H1 (cell line): ENCODE data around the gene POLR2H. TPM values are rescaled to one million over a fixed set of nuclear protein-coding genes. Genes with fewer than 3 reads are reported as not detected.

Source experiments
- CTCF ChIA-PET: fragments of 300-600 bp; sonication (Branson Sonifier 250); formaldehyde crosslinking; loops from one replicate; lab custom pipeline; 2021; ENCODE audit not compliant: partially characterized antibody; lab: Charles Lee
- POLR2A ChIA-PET: fragments of 300-600 bp; sonication (Branson Sonifier 250); formaldehyde crosslinking; loops from one replicate; lab custom pipeline; 2021; ENCODE audit warnings: inconsistent platforms; ENCODE audit not compliant: partially characterized antibody; lab: Charles Lee
- DNase-seq, 2 experiments: peaks; one replicate each; pipeline versions ENCODE4 v3.0.0 to v3.0.0-alpha.2; 2010 to 2022; ENCODE audit warnings: low spot score in 2 of 2, low read depth in 1 of 2, mixed read lengths in 1 of 2
- FAIRE-seq: peaks from 2 replicates; lab custom pipeline; 2011; peaks lifted over from hg19 to GRCh38; lab: Jason Lieb, UNC
- H2AFZ ChIP-seq: 2 replicates; pipeline ENCODE4 v1.8.1; 2012; ENCODE audit warnings: low read length, inconsistent platforms
- H2AK5ac ChIP-seq: 2 replicates; pipeline ENCODE4 v1.6.1; 2013; ENCODE audit warnings: low read depth, low read length
- H2BK120ac ChIP-seq: replicated peaks from 2 replicates; pipeline ENCODE3; 2013; ENCODE audit warnings: low read depth, low read length, inconsistent platforms
- H2BK12ac ChIP-seq: 2 replicates; pipeline ENCODE4 v1.6.1; 2013; ENCODE audit warnings: low read depth, low read length
- H2BK15ac ChIP-seq: 2 replicates; pipeline ENCODE4 v1.6.1; 2013; ENCODE audit warnings: low read length
- H2BK20ac ChIP-seq: 2 replicates; pipeline ENCODE4 v1.6.1; 2013; ENCODE audit warnings: low read length
- H2BK5ac ChIP-seq: 2 replicates; pipeline ENCODE4 v1.6.1; 2013; ENCODE audit warnings: low read depth, low read length
- H3K14ac ChIP-seq: 2 replicates; pipeline ENCODE4 v1.6.1; 2013; ENCODE audit warnings: inconsistent platforms; ENCODE audit not compliant: insufficient read length
- H3K18ac ChIP-seq: 2 replicates; pipeline ENCODE4 v1.6.1; 2013; ENCODE audit warnings: low read length; ENCODE audit errors: extremely low read depth
- H3K23ac ChIP-seq: 2 replicates; pipeline ENCODE4 v1.6.1; 2013; ENCODE audit warnings: inconsistent platforms; ENCODE audit not compliant: insufficient read length
- H3K23me2 ChIP-seq: 2 replicates; pipeline ENCODE4 v1.6.1; 2013; ENCODE audit warnings: low read depth, low read length
- H3K27ac ChIP-seq: 2 replicates; pipeline ENCODE4 v1.6.1; 2011; ENCODE audit warnings: low read depth, low read length, inconsistent platforms
- H3K27me3 ChIP-seq, 4 experiments: replicated peaks in 1 of 4; 1 replicate in 1 of 4; 2 replicates in 3 of 4; pipeline versions ENCODE4 v1.6.1 to v1.8.1; 2011 to 2013; ENCODE audit warnings: low read length in 3 of 4, mild to moderate bottlenecking in 3 of 4, inconsistent platforms in 2 of 4, mixed read lengths in 2 of 4, moderate library complexity in 1 of 4; ENCODE audit not compliant: control insufficient read depth in 3 of 4, insufficient read depth in 3 of 4; ENCODE audit errors: extremely low read depth in 1 of 4
- H3K36me3 ChIP-seq, 4 experiments: 2 replicates each; pipeline versions ENCODE4 v1.6.1 to v1.8.1; 2011 to 2013; ENCODE audit warnings: mild to moderate bottlenecking in 4 of 4, low read length in 3 of 4, moderate library complexity in 2 of 4, control low read depth in 1 of 4, inconsistent platforms in 1 of 4; ENCODE audit not compliant: insufficient read depth in 4 of 4, control insufficient read depth in 2 of 4
- H3K4ac ChIP-seq: replicated peaks from 2 replicates; pipeline ENCODE3; 2013; ENCODE audit warnings: low read length, low read depth, mixed read lengths, inconsistent platforms; ENCODE audit not compliant: insufficient read length
- H3K4me1 ChIP-seq, 4 experiments: replicated peaks in 1 of 4; 1 replicate in 1 of 4; 2 replicates in 3 of 4; pipeline versions ENCODE4 v1.6.1 to v1.8.1; 2011 to 2013; ENCODE audit warnings: low read length in 3 of 4, inconsistent platforms in 2 of 4, mixed read lengths in 1 of 4; ENCODE audit not compliant: insufficient read depth in 4 of 4, control insufficient read depth in 3 of 4
- H3K4me2 ChIP-seq, 2 experiments: 2 replicates each; pipeline versions ENCODE4 v1.6.1 to v1.8.1; 2011 to 2013; ENCODE audit warnings: low read depth in 2 of 2, low read length in 2 of 2, control low read depth in 1 of 2, inconsistent platforms in 1 of 2, mild to moderate bottlenecking in 1 of 2; ENCODE audit not compliant: insufficient read depth in 1 of 2
- H3K4me3 ChIP-seq, 4 experiments: fragments of 200-600, 300-600 bp in 1 of 4; sonication (generic), shearing (Covaris generic), sonication (Bioruptor Twin) in 1 of 4; 2 replicates each; pipeline versions ENCODE4 v1.5.1 to v1.8.1; 2011 to 2016; ENCODE audit warnings: low read length in 4 of 4, low read depth in 3 of 4, control low read depth in 2 of 4, inconsistent platforms in 2 of 4, mild to moderate bottlenecking in 2 of 4, mixed read lengths in 1 of 4, moderate library complexity in 1 of 4; ENCODE audit not compliant: insufficient read depth in 2 of 4; ENCODE audit errors: extremely low read depth in 1 of 4
- H3K56ac ChIP-seq: replicated peaks from 2 replicates; pipeline ENCODE3; 2013; ENCODE audit warnings: low read depth, mild to moderate bottlenecking, mixed read lengths, low read length, inconsistent platforms; ENCODE audit not compliant: insufficient read length
- H3K79me1 ChIP-seq: 2 replicates; pipeline ENCODE4 v1.6.1; 2013; ENCODE audit warnings: low read depth, low read length, control low read depth
- H3K79me2 ChIP-seq, 2 experiments: 2 replicates each; pipeline versions ENCODE4 v1.6.1 to v1.8.1; 2012 to 2013; ENCODE audit warnings: low read length in 2 of 2, mild to moderate bottlenecking in 2 of 2, inconsistent platforms in 1 of 2; ENCODE audit not compliant: insufficient read depth in 2 of 2, control insufficient read depth in 1 of 2
- H3K9ac ChIP-seq, 4 experiments: replicated peaks in 1 of 4; 1 replicate in 1 of 4; 2 replicates in 3 of 4; pipeline versions ENCODE4 v1.6.1 to v1.8.1; 2011 to 2013; ENCODE audit warnings: low read depth in 3 of 4, low read length in 3 of 4, control low read depth in 2 of 4, mild to moderate bottlenecking in 2 of 4, moderate library complexity in 2 of 4, inconsistent platforms in 1 of 4; ENCODE audit errors: extremely low read depth in 1 of 4
- H3K9me3 ChIP-seq, 2 experiments: 2 replicates each; pipeline versions ENCODE4 v1.6.1 to v1.8.1; 2012 to 2013; ENCODE audit warnings: mild to moderate bottlenecking in 2 of 2, moderate library complexity in 2 of 2, control low read depth in 1 of 2, inconsistent platforms in 1 of 2, low read depth in 1 of 2, low read length in 1 of 2, mixed read lengths in 1 of 2; ENCODE audit not compliant: insufficient read depth in 2 of 2
- H4K20me1 ChIP-seq, 2 experiments: replicated peaks in 1 of 2; 2 replicates each; pipeline versions ENCODE3 to v1.8.1; 2011 to 2013; ENCODE audit warnings: inconsistent platforms in 2 of 2, low read length in 2 of 2, mild to moderate bottlenecking in 1 of 2; ENCODE audit not compliant: insufficient read depth in 2 of 2, control insufficient read depth in 1 of 2
- H4K5ac ChIP-seq: 2 replicates; pipeline ENCODE4 v1.6.1; 2013; ENCODE audit warnings: low read length, low read depth, mixed read lengths, inconsistent platforms; ENCODE audit not compliant: insufficient read length
- H4K8ac ChIP-seq: 2 replicates; pipeline ENCODE4 v1.8.0; 2013; ENCODE audit warnings: mild to moderate bottlenecking, moderate library complexity, low read length, inconsistent platforms; ENCODE audit not compliant: insufficient read depth; ENCODE audit errors: extremely low read depth
- H4K91ac ChIP-seq: replicated peaks from 2 replicates; pipeline ENCODE3; 2013; ENCODE audit warnings: low read length, mixed read lengths, inconsistent platforms; ENCODE audit not compliant: insufficient read length
- BCL11A ChIP-seq, 2 experiments: IDR thresholded peaks; one replicate each; pipeline ENCODE4 v1.6.1; 2011; ENCODE audit warnings: low read depth in 2 of 2, low read length in 2 of 2, mild to moderate bottlenecking in 2 of 2
- CTBP2 ChIP-seq: IDR thresholded peaks from 2 replicates; pipeline ENCODE4 v1.7.0; 2011; ENCODE audit warnings: borderline replicate concordance, mild to moderate bottlenecking, moderate library complexity, mixed read lengths, low read length; ENCODE audit not compliant: insufficient read depth, insufficient read length
- FOSL1 ChIP-seq: IDR thresholded peaks from 2 replicates; pipeline ENCODE4 v1.6.1; 2011; ENCODE audit warnings: mild to moderate bottlenecking, low read depth, low read length, moderate library complexity; ENCODE audit not compliant: insufficient read depth
- HDAC6 ChIP-seq: IDR thresholded peaks from one replicate; pipeline ENCODE4 v1.7.1; 2012; ENCODE audit warnings: low read depth, mild to moderate bottlenecking, inconsistent platforms, low read length, moderate library complexity
- NANOG ChIP-seq: IDR thresholded peaks from 2 replicates; pipeline ENCODE4 v1.6.1; 2011; ENCODE audit warnings: low read length, low read depth, mild to moderate bottlenecking, inconsistent platforms; ENCODE audit not compliant: insufficient read depth, poor library complexity, severe bottlenecking
- RAD21 ChIP-seq, 2 experiments: IDR thresholded peaks in 1 of 2; conservative IDR thresholded peaks in 1 of 2; 2 replicates each; pipeline ENCODE4 v1.6.1; 2011; ENCODE audit warnings: low read depth in 2 of 2, low read length in 2 of 2, improper control_type of control experiment in 1 of 2, inconsistent platforms in 1 of 2, mild to moderate bottlenecking in 1 of 2, moderate library complexity in 1 of 2
- RFX5 ChIP-seq: IDR thresholded peaks from 2 replicates; pipeline ENCODE4 v1.6.1; 2011; ENCODE audit warnings: low read depth, low read length, improper control_type of control experiment, borderline replicate concordance
- RNF2 ChIP-seq: fragments of 200-900, 300-1000 bp; sonication (generic); IDR thresholded peaks from 2 replicates; pipeline ENCODE4 v1.7.1; 2016; ENCODE audit warnings: borderline replicate concordance, low read depth, mild to moderate bottlenecking, antibody characterized with exemption, low read length; ENCODE audit not compliant: poor library complexity, severe bottlenecking; ENCODE audit errors: missing control alignments
- SRF ChIP-seq: IDR thresholded peaks from 2 replicates; pipeline ENCODE4 v1.6.1; 2011; ENCODE audit warnings: mild to moderate bottlenecking, low read depth, low read length, moderate library complexity
- TAF7 ChIP-seq: optimal IDR thresholded peaks from 2 replicates; pipeline ENCODE3; 2011; ENCODE audit warnings: low read depth, mild to moderate bottlenecking, inconsistent platforms, low read length, moderate library complexity, borderline replicate concordance
- TCF12 ChIP-seq: IDR thresholded peaks from 2 replicates; pipeline ENCODE4 v1.6.1; 2011; ENCODE audit warnings: low read depth, mild to moderate bottlenecking, low read length
- TEAD4 ChIP-seq: IDR thresholded peaks from 2 replicates; pipeline ENCODE4 v1.6.1; 2012; ENCODE audit warnings: low read depth, low read length, inconsistent platforms, mixed read lengths
- whole genome bisulfite sequencing, 2 experiments: shearing (Covaris generic) in 1 of 2; methylation state at CpG; one replicate each; pipeline versions ENCODE4 v1.1.6 to v1.1.7; 2013 to 2015; ENCODE audit warnings: low lambda C conversion rate in 2 of 2, mixed read lengths in 2 of 2, inconsistent platforms in 1 of 2, low coverage in 1 of 2, missing lambda C conversion rate in 1 of 2; ENCODE audit not compliant: insufficient replicate concordance in 2 of 2, insufficient coverage in 1 of 2, insufficient read length in 1 of 2; ENCODE audit errors: extremely low coverage in 1 of 2, missing lambda C conversion rate in 1 of 2; 5-methylcytosine and 5-hydroxymethylcytosine counted together
- polyA plus RNA-seq, 7 experiments: library from polyadenylated mRNA; depleted of rRNA in 3 of 7; stranded (reverse) in 5 of 7; unstranded in 2 of 7; fragments of >200 nt in 5 of 7; fragments of 200-250 nt in 2 of 7; gene quantifications; 1 replicate in 5 of 7; 2 replicates in 1 of 7; 4 replicates in 1 of 7; pipeline versions ENCODE4 v1.2.1 to v1.2.3, GENCODE V29; 2011 to 2013; ENCODE audit warnings: missing spikeins in 2 of 7, mixed read lengths in 2 of 7
- total RNA-seq: library from RNA; stranded (reverse); fragmentation: NEBNext Ultra II Directional; extraction: Animal tissue kit (Norgen Biotek cat#: 25700); gene quantifications from 2 replicates; pipeline ENCODE4 v1.2.1, GENCODE V29; 2021

The POLR2H gene
- total and polyA plus RNA-seq, 2 of the 8 experiments (the other 6 are each of a cell fraction or from before 2014, with no cell fraction given), result 113 to 335 TPM

- 42% methylated on average over 8 of the region's 9 CpGs; no CpG with 5 or more reads in 1 of the 2 experiments for WGBS, 2 experiments
- peaks cover 0 to 2% (median 0%) of the 10 kb centered on the region in 4 experiments; a peak in 1 of 7 replicates for H3K27me3 ChIP-seq
- H3K18ac ChIP-seq, result no peak overlapping the region
- no peaks in the 10 kb centered on the region for H3K9me3 ChIP-seq
- H2BK15ac ChIP-seq, result no peak overlapping the region
- H3K79me2 ChIP-seq, result no peaks in the 10 kb centered on the region
- no peaks in the 10 kb centered on the region for H3K23me2 ChIP-seq
- no peak overlapping the region for H3K23ac ChIP-seq
- H3K79me1 ChIP-seq, result no peaks in the 10 kb centered on the region
- peak overlapping the region; percentile 13 to 50; a peak in 2 of 4 replicates for H3K4me2 ChIP-seq
- H2BK12ac ChIP-seq, result no peak overlapping the region
- no peak overlapping the region for H4K8ac ChIP-seq
- no peak overlapping the region for H4K5ac ChIP-seq
- peak overlapping the region in 1 of 4 experiments; percentile 44; a peak in 2 of 8 replicates for H3K4me3 ChIP-seq
- no peaks in the 10 kb centered on the region for H4K20me1 ChIP-seq
- no peak overlapping the region for H3K4ac ChIP-seq
- H3K9ac ChIP-seq, result no peak overlapping the region
- H3K36me3 ChIP-seq, result no peaks in the 10 kb centered on the region
- no peak for TF ChIP-seq HDAC6
- TF ChIP-seq FOSL1, result no peak
- TF ChIP-seq TAF7, result no peak
- no peak for TF ChIP-seq TEAD4
- TF ChIP-seq RAD21 (IDR thresholded peaks at IDR 0.05 in 1 of 2, conservative IDR thresholded peaks at IDR 0.05 in 1 of 2; ENCODE audit: low read depth in 2 of 2, low read length in 2 of 2), result no peak
- TF ChIP-seq NANOG, result no peak
- TF ChIP-seq TCF12, result no peak
- no peak for TF ChIP-seq RFX5
- no peak for TF ChIP-seq RNF2
- no peak for TF ChIP-seq CTBP2
- no peak for TF ChIP-seq SRF
- TF ChIP-seq BCL11A (IDR thresholded peaks at IDR 0.05; ENCODE audit: low read depth in 2 of 2, low read length in 2 of 2), result no peak
- no peak overlapping the region for H2BK5ac ChIP-seq
- no peak overlapping the region for H3K27ac ChIP-seq
- FAIRE-seq (no peak), DNase-seq (no peak)
- no peak overlapping the region for H3K14ac ChIP-seq
- no peak overlapping the region for H4K91ac ChIP-seq
- no peak overlapping the region for H2AK5ac ChIP-seq
- CTCF ChIA-PET, result interaction anchor here (0.6 to 2.4 kb wide), 5 partner anchors 14 to 142 kb away, joined by 4 to 6 read pairs (median 5); no protein-coding TSS in a partner anchor
- H3K56ac ChIP-seq, result no peak overlapping the region
- H3K4me1 ChIP-seq, result peaks cover 0 to 2% (median 0%) of the 10 kb centered on the region in 4 experiments; a peak in 1 of 7 replicates
- no peak overlapping the region for H2BK20ac ChIP-seq
- POLR2A ChIA-PET, result interaction anchor here (1.3 to 1.6 kb wide), 2 partner anchors 36 to 126 kb away, joined by 3 to 4 read pairs; no protein-coding TSS in a partner anchor
- no peak overlapping the region for H2BK120ac ChIP-seq
- H2AFZ ChIP-seq, result no peak overlapping the region
Observed at GRCh38 chr3:184399410-184399809, 37.9 kb downstream of the POLR2H start.
